ENCODE results near the gene SPI1. TPM values are rescaled to one million over a fixed set of nuclear protein-coding genes. Genes with fewer than 3 reads are reported as not detected.
A peak's percentile ranks its signal among the peaks of the same experiment; 100 is the strongest.

SPI1 gene
- total RNA-seq, 2 donors from 2014 or later: not detected

- H3K36me3 ChIP-seq (ENCODE audit: control insufficient read depth, insufficient read depth, low read length): no peaks in the 10 kb centered on the region
- 8 to 20% methylated on average over 5 to 7 of the region's 8 CpGs for WGBS, 2 experiments (ENCODE audit: insufficient coverage in 1 of 2, insufficient read length in 1 of 2)
- H3K27me3 Mint-ChIP-seq (ENCODE audit: insufficient read depth): no peaks in the 10 kb centered on the region
- DNase-seq: peak; percentile 67
- no peaks in the 10 kb centered on the region for H3K27me3 ChIP-seq (ENCODE audit: control insufficient read depth, insufficient read depth, low read length, poor library complexity, severe bottlenecking)
- peak overlapping the region; percentile 71 for H3K27ac Mint-ChIP-seq
- H3K9me3 Mint-ChIP-seq: no peaks in the 10 kb centered on the region
- peaks cover 32% of the 10 kb centered on the region for H3K4me1 Mint-ChIP-seq
- no peak for TF ChIP-seq CTCF (conservative IDR thresholded peaks at IDR 0.05)
- peak overlapping the region; percentile 50 for H3K4me3 Mint-ChIP-seq
- no peaks in the 10 kb centered on the region for H3K36me3 Mint-ChIP-seq (ENCODE audit: low read depth)
- H3K4me3 ChIP-seq (ENCODE audit: low read length): peak overlapping the region; percentile 63
- no peaks in the 10 kb centered on the region for H3K9me3 ChIP-seq (ENCODE audit: control insufficient read depth, low read length)
- H3K27ac ChIP-seq (ENCODE audit: low read depth, low read length): no peak overlapping the region
- H3K4me1 ChIP-seq (ENCODE audit: control insufficient read depth, insufficient read depth, low read length): no peaks in the 10 kb centered on the region
- H3K9ac ChIP-seq (ENCODE audit: extremely low read depth, low read length, poor library complexity, severe bottlenecking): no peak overlapping the region
Observed at GRCh38 chr11:47400768-47401279, 22.5 kb upstream of the SPI1 start.

GRCh38 chr11:47399860-47400767 lies 21.8 kb upstream of the SPI1 start:
- no peak overlapping the region for H3K9ac ChIP-seq (ENCODE audit: extremely low read depth, low read length, poor library complexity, severe bottlenecking)
- no peaks in the 10 kb centered on the region for H3K27me3 Mint-ChIP-seq (ENCODE audit: insufficient read depth)
- H3K9me3 Mint-ChIP-seq: no peaks in the 10 kb centered on the region
- TF ChIP-seq CTCF (conservative IDR thresholded peaks at IDR 0.05): no peak
- WGBS, 2 experiments (ENCODE audit: insufficient coverage in 1 of 2, insufficient read length in 1 of 2): 11 to 44% methylated on average over 6 to 42 of the region's 47 CpGs
- peak overlapping the region; percentile 50 for H3K4me3 Mint-ChIP-seq
- H3K36me3 ChIP-seq (ENCODE audit: control insufficient read depth, insufficient read depth, low read length): no peaks in the 10 kb centered on the region
- H3K4me1 Mint-ChIP-seq: peaks cover 30% of the 10 kb centered on the region
- peak overlapping the region; percentile 75 for H3K4me3 ChIP-seq (ENCODE audit: low read length)
- H3K9me3 ChIP-seq (ENCODE audit: control insufficient read depth, low read length): no peaks in the 10 kb centered on the region
- H3K27ac Mint-ChIP-seq: peak overlapping the region; percentile 71
- H3K4me1 ChIP-seq (ENCODE audit: control insufficient read depth, insufficient read depth, low read length): no peaks in the 10 kb centered on the region
- peak; percentile 78 for DNase-seq
- no peaks in the 10 kb centered on the region for H3K36me3 Mint-ChIP-seq (ENCODE audit: low read depth)
- no peaks in the 10 kb centered on the region for H3K27me3 ChIP-seq (ENCODE audit: control insufficient read depth, insufficient read depth, low read length, poor library complexity, severe bottlenecking)
- H3K27ac ChIP-seq (ENCODE audit: low read depth, low read length): no peak overlapping the region

GRCh38 chr11:47398551-47398950 lies 20.2 kb upstream of the SPI1 start:
- TF ChIP-seq CTCF (conservative IDR thresholded peaks at IDR 0.05): no peak
- Mint-ChIP-seq H3K27ac (no peak overlapping the region), H3K36me3 (ENCODE audit: low read depth) (no peaks in the 10 kb centered on the region), H3K4me3 (no peak overlapping the region), H3K9me3 (no peaks in the 10 kb centered on the region), H3K4me1 (peaks cover 29% of the 10 kb centered on the region), H3K27me3 (ENCODE audit: insufficient read depth) (no peaks in the 10 kb centered on the region)
- WGBS, 2 experiments (ENCODE audit: insufficient coverage in 1 of 2, insufficient read length in 1 of 2): 80 to 93% methylated on average over 1 of the region's 1 CpG
- DNase-seq: peak; percentile 65
- Histone ChIP-seq H3K9me3 (ENCODE audit: control insufficient read depth, low read length) (no peaks in the 10 kb centered on the region), H3K4me3 (ENCODE audit: low read length) (no peak overlapping the region), H3K27me3 (ENCODE audit: control insufficient read depth, insufficient read depth, low read length, poor library complexity, severe bottlenecking) (no peaks in the 10 kb centered on the region), H3K36me3 (ENCODE audit: control insufficient read depth, insufficient read depth, low read length) (no peaks in the 10 kb centered on the region), H3K4me1 (ENCODE audit: control insufficient read depth, insufficient read depth, low read length) (no peaks in the 10 kb centered on the region), H3K9ac (ENCODE audit: extremely low read depth, low read length, poor library complexity, severe bottlenecking) (no peak overlapping the region), H3K27ac (ENCODE audit: low read depth, low read length) (no peak overlapping the region)
